Ovary (tissue), 9 donors: ENCODE results near the gene ALPK3. TPM values are rescaled to one million over a fixed set of nuclear protein-coding genes. Genes with fewer than 3 reads are reported as not detected.

Experiments used
- DNase-seq, 5 donors: peaks; one replicate each; pipeline ENCODE4 v3.0.0-alpha.2; 2019 to 2020
- H3K27ac ChIP-seq, 2 donors: fragments of 200-600 bp; one replicate each; pipeline versions ENCODE4 v1.5.1 to v1.8.0; 2019 to 2022
- H3K27me3 ChIP-seq: fragments of 200-600 bp; one replicate; pipeline ENCODE4 v1.8.0; 2022
- H3K36me3 ChIP-seq: fragments of 200-600 bp; sonication (generic); one replicate; pipeline ENCODE4 v1.5.1; 2019
- H3K4me1 ChIP-seq: one replicate; pipeline ENCODE4 v1.8.1; 2013; ENCODE audit warnings: mild to moderate bottlenecking, moderate library complexity; ENCODE audit not compliant: insufficient read depth
- H3K4me3 ChIP-seq: fragments of 200-600 bp; sonication (generic); one replicate; pipeline ENCODE4 v1.5.1; 2017
- H3K9me3 ChIP-seq, 2 donors: fragments of 200-600 bp in 1 of 2; sonication (generic) in 1 of 2; one replicate each; pipeline versions ENCODE4 v1.5.1 to v1.8.1; 2013 to 2019; ENCODE audit warnings: mild to moderate bottlenecking in 1 of 2, moderate library complexity in 1 of 2
- CTCF ChIP-seq, 3 donors: fragments of 450-650 bp in 2 of 3; fragments of 200-600 bp in 1 of 3; IDR thresholded peaks; one replicate each; pipeline versions ENCODE4 v1.5.1 to v1.8.0; 2016 to 2022; ENCODE audit warnings: antibody characterized with exemption in 3 of 3, mild to moderate bottlenecking in 1 of 3
- EP300 ChIP-seq: sonication (generic); formaldehyde crosslinking; IDR thresholded peaks from one replicate; pipeline ENCODE4 v1.6.1; 2017; ENCODE audit warnings: antibody characterized with exemption
- POLR2A ChIP-seq: fragments of 450-650 bp; IDR thresholded peaks from one replicate; pipeline ENCODE4 v1.6.1; 2017; ENCODE audit warnings: antibody characterized with exemption, mild to moderate bottlenecking, moderate library complexity
- WGBS, 3 donors: extraction: QIAGEN DNeasy Blood & Tissue Kit in 1 of 3; methylation state at CpG; one replicate each; pipeline versions ENCODE4 v1.1.5 to v1.1.7; 2013 to 2017; 5-methylcytosine and 5-hydroxymethylcytosine counted together
- intact Hi-C, 4 donors: fragments of 100-400 bp; cut with DNase I; formaldehyde crosslinking; loops; one replicate each; pipeline versions ENCODE4 v1.11.0 to v1.15.1; 2022 to 2023
- polyA plus RNA-seq, 2 donors: library from polyadenylated mRNA; stranded (reverse); fragments of 200-250 nt in 1 of 2; fragments of 350-450 nt in 1 of 2; fragmentation: Illumina TruSeq in 1 of 2; extraction: RNeasy Lipid Tissue Mini Kit (QIAGEN cat#74804) in 1 of 2; gene quantifications; one replicate each; pipeline ENCODE4 v1.2.3, GENCODE V29; 2013 to 2014
- total RNA-seq, 7 donors: library from RNA; depleted of rRNA in 2 of 7; stranded (reverse); fragments of >200 nt in 2 of 7; fragmentation: NEBNext Ultra II Directional in 3 of 7; extraction: Animal tissue kit (Norgen Biotek cat#: 25700) in 3 of 7; gene quantifications; one replicate each; pipeline versions ENCODE4 v1.1.0 to v1.2.4, GENCODE V29; 2016 to 2023
- donor health status: DM: no; HTN: no; CAD: no; lungs with moderate emphysema.
- donor health status: DM: no; HTN: no; CAD: no.
- donor health status: Bipolar disorder and iron deficiency.
- donor health status: DM: yes; HTN: yes; CAD: no.
- donor health status: DM: no; HTN: no; CAD: no.
- donor health status: DM: yes; HTN: yes; CAD: no.

The ALPK3 gene
- total and polyA plus RNA-seq, 9 donors: 0.48 to 2.8 (median 1.0) TPM

GRCh38 chr15:84892786-84893307 is 75.7 kb downstream of the ALPK3 start:
- H3K4me3 ChIP-seq: no peak overlapping the region
- no peak overlapping the region for H3K27ac ChIP-seq
- TF ChIP-seq EP300 (no peak), CTCF (IDR thresholded peaks at IDR 0.05) (no peak), POLR2A (no peak)
- H3K36me3 ChIP-seq: no peaks in the 10 kb centered on the region
- WGBS, 3 donors: 95 to 96% (median 96%) methylated on average over 10 of the region's 10 CpGs
- H3K9me3 ChIP-seq: no peaks in the 10 kb centered on the region
- H3K27me3 ChIP-seq: no peaks in the 10 kb centered on the region
- peaks cover 6% of the 10 kb centered on the region for H3K4me1 ChIP-seq
- peak in 1 of 5 donors; percentile 24 for DNase-seq
- intact Hi-C loops: no loop called here

DNA sequence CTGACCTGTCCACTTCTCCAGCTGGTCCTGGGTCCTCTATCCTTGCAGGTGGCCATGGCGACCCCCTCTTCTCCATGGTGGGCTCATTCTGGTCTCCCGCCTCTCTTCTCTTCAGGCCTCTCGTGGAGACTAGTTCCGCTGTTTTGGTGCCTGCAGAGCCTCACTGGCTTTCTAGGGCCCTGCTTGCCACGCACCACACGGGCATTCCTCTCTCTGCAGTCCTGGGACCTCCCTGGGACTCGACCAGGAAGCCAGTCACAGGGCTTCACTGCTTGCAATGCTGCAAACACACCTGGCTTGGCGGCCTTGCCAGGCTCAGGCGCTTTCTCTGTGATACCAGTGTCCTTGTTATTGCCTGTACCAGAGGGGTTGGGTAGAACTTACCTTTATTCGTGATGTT is 76.5 kb downstream of the ALPK3 start:
- DNase-seq: peak in 1 of 5 donors; percentile 23
- Histone ChIP-seq H3K4me3 (no peak overlapping the region), H3K9me3 (no peaks in the 10 kb centered on the region), H3K4me1 (peaks cover 6% of the 10 kb centered on the region), H3K27ac (no peak overlapping the region), H3K27me3 (no peaks in the 10 kb centered on the region), H3K36me3 (no peaks in the 10 kb centered on the region)
- TF ChIP-seq CTCF (IDR thresholded peaks at IDR 0.05) (no peak), POLR2A (no peak), EP300 (no peak)
- WGBS, 3 donors: 88 to 93% (median 89%) methylated on average over 10 of the region's 10 CpGs
- intact Hi-C loops: no loop called here

GRCh38 chr15:84894736-84895425 is 77.7 kb downstream of the ALPK3 start:
- WGBS, 3 donors: 86 to 90% (median 87%) methylated on average over 11 to 12 of the region's 12 CpGs
- peaks cover 6% of the 10 kb centered on the region for H3K4me1 ChIP-seq

GRCh38 chr15:84898761-84899160 is 81.6 kb downstream of the ALPK3 start:
- intact Hi-C loops: no loop called here
- H3K9me3 ChIP-seq: no peaks in the 10 kb centered on the region
- no peaks in the 10 kb centered on the region for H3K27me3 ChIP-seq
- 72 to 74% (median 72%) methylated on average over 4 of the region's 4 CpGs for WGBS, 3 donors
- H3K4me1 ChIP-seq: no peaks in the 10 kb centered on the region
- no peak overlapping the region for H3K27ac ChIP-seq
- H3K4me3 ChIP-seq: no peak overlapping the region
- no peaks in the 10 kb centered on the region for H3K36me3 ChIP-seq
- TF ChIP-seq CTCF (IDR thresholded peaks at IDR 0.05): no peak
- no peak for TF ChIP-seq EP300
- TF ChIP-seq POLR2A: no peak
- DNase-seq: no peak

More at GRCh38 chr15:84894736-84895425, 77.7 kb downstream of the ALPK3 start:
- no peak for TF ChIP-seq EP300
- no peak for TF ChIP-seq POLR2A
- no peak for TF ChIP-seq CTCF (IDR thresholded peaks at IDR 0.05)
- Histone ChIP-seq H3K27ac (no peak overlapping the region), H3K36me3 (no peaks in the 10 kb centered on the region), H3K9me3 (no peaks in the 10 kb centered on the region), H3K27me3 (no peaks in the 10 kb centered on the region), H3K4me3 (no peak overlapping the region)
- intact Hi-C loops: no loop called here
- DNase-seq: no peak
